HG02885 (cell line): ENCODE results near the gene NEDD4L.
A peak's percentile ranks its signal among the peaks of the same experiment; 100 is the strongest.
"Not testable (repeated sequence)": the region's sequence is repeated elsewhere in the genome, so short reads cannot be mapped to it uniquely, and the experiment has no call there.

ENCODE experiments used
- ATAC-seq: cut with Tn5 transposase; IDR thresholded peaks from one replicate; pipeline ENCODE4 v1.9.1; 2021; ENCODE audit warnings: mild to moderate bottlenecking; ENCODE audit not compliant: unreplicated experiment, poor library complexity

NEDD4L gene

GRCh38 chr18:58272779-58273435 is 228.9 kb downstream of the NEDD4L start:
- no peak for ATAC-seq

GRCh38 chr18:58275176-58275575 is 231.2 kb downstream of the NEDD4L start:
- no peak for ATAC-seq

GRCh38 chr18:58276789-58277739 is 233.0 kb downstream of the NEDD4L start:
- ATAC-seq: no peak

- ATAC-seq: no peak
Measured at GRCh38 chr18:58279504-58280175, 235.6 kb downstream of the NEDD4L start.

- ATAC-seq: no peak
Measured at GRCh38 chr18:58280191-58280590, 236.2 kb downstream of the NEDD4L start.

GRCh38 chr18:58282872-58283271 is 238.8 kb downstream of the NEDD4L start:
- ATAC-seq: not testable (repeated sequence)

- ATAC-seq: no peak
Measured at GRCh38 chr18:58284699-58285448, 240.8 kb downstream of the NEDD4L start.

GRCh38 chr18:58285449-58286130 is 241.6 kb downstream of the NEDD4L start:
- ATAC-seq: no peak

GRCh38 chr18:58286632-58287352 is 242.8 kb downstream of the NEDD4L start:
- ATAC-seq: no peak

GRCh38 chr18:58287353-58288274 is 243.6 kb downstream of the NEDD4L start:
- no peak for ATAC-seq

GRCh38 chr18:58288921-58289797 is 245.1 kb downstream of the NEDD4L start:
- peak; percentile 84 for ATAC-seq

- ATAC-seq: no peak
Measured at GRCh38 chr18:58290116-58290695, 246.2 kb downstream of the NEDD4L start.

GRCh38 chr18:58291131-58291530 is 247.1 kb downstream of the NEDD4L start:
- no peak for ATAC-seq

GRCh38 chr18:58292638-58293037 is 248.6 kb downstream of the NEDD4L start:
- no peak for ATAC-seq

- ATAC-seq: no peak
Measured at GRCh38 chr18:58297198-58297597, 253.2 kb downstream of the NEDD4L start.

GRCh38 chr18:58298251-58299134 is 254.5 kb downstream of the NEDD4L start:
- ATAC-seq: no peak
